Neural crest cell (in vitro differentiated cells): Measurements from ENCODE around the gene LARP4B. TPM values are rescaled to one million over a fixed set of nuclear protein-coding genes. Genes with fewer than 3 reads are reported as not detected.

Experiments
- DNase-seq: peaks from one replicate; pipeline ENCODE4 v3.0.0; 2021; ENCODE audit warnings: low read depth, mixed read lengths, low spot score
- H3K27ac Mint-ChIP-seq: one replicate; pipeline ENCODE4 v1.8.0; 2021; ENCODE audit warnings: mild to moderate bottlenecking, mixed read lengths; ENCODE audit not compliant: unreplicated experiment
- H3K27me3 Mint-ChIP-seq: 2 replicates; pipeline ENCODE4 v1.8.0; 2021; ENCODE audit warnings: low read depth, mild to moderate bottlenecking, mixed read lengths
- H3K36me3 Mint-ChIP-seq: 2 replicates; pipeline ENCODE4 v1.8.0; 2021; ENCODE audit warnings: low read depth, mild to moderate bottlenecking, mixed read lengths
- H3K4me1 Mint-ChIP-seq: 2 replicates; pipeline ENCODE4 v1.8.0; 2021; ENCODE audit warnings: mixed read lengths
- H3K4me3 Mint-ChIP-seq: one replicate; pipeline ENCODE4 v1.8.0; 2021; ENCODE audit warnings: mild to moderate bottlenecking, mixed read lengths
- H3K9me3 Mint-ChIP-seq: 2 replicates; pipeline ENCODE4 v1.8.0; 2021; ENCODE audit warnings: mixed read lengths
- total RNA-seq: library from RNA; stranded (reverse); gene quantifications from 2 replicates; pipeline ENCODE4 v1.2.1, GENCODE V29; 2021
- TF ChIP-seq, protein P1 (sequence below): fragments of 200-600 bp; sonication (generic); conservative IDR thresholded peaks from 2 replicates; pipeline ENCODE4 v1.5.0; 2021; ENCODE audit warnings: antibody characterized with exemption, mild to moderate bottlenecking

Gene LARP4B
- total RNA-seq, 1 donor from 2014 or later, result 75.4 TPM

- no peak for DNase-seq
- TF ChIP-seq, protein P1, sequence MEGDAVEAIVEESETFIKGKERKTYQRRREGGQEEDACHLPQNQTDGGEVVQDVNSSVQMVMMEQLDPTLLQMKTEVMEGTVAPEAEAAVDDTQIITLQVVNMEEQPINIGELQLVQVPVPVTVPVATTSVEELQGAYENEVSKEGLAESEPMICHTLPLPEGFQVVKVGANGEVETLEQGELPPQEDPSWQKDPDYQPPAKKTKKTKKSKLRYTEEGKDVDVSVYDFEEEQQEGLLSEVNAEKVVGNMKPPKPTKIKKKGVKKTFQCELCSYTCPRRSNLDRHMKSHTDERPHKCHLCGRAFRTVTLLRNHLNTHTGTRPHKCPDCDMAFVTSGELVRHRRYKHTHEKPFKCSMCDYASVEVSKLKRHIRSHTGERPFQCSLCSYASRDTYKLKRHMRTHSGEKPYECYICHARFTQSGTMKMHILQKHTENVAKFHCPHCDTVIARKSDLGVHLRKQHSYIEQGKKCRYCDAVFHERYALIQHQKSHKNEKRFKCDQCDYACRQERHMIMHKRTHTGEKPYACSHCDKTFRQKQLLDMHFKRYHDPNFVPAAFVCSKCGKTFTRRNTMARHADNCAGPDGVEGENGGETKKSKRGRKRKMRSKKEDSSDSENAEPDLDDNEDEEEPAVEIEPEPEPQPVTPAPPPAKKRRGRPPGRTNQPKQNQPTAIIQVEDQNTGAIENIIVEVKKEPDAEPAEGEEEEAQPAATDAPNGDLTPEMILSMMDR, result no peak
- peaks cover 23% of the 10 kb centered on the region for H3K27me3 Mint-ChIP-seq
- no peak overlapping the region for H3K4me3 Mint-ChIP-seq
- no peaks in the 10 kb centered on the region for H3K4me1 Mint-ChIP-seq
- no peak overlapping the region for H3K27ac Mint-ChIP-seq
- peaks cover 21% of the 10 kb centered on the region for H3K9me3 Mint-ChIP-seq
- peaks cover 9% of the 10 kb centered on the region for H3K36me3 Mint-ChIP-seq
Measured at GRCh38 chr10:760622-761021, 170.9 kb downstream of the LARP4B start.

DNA sequence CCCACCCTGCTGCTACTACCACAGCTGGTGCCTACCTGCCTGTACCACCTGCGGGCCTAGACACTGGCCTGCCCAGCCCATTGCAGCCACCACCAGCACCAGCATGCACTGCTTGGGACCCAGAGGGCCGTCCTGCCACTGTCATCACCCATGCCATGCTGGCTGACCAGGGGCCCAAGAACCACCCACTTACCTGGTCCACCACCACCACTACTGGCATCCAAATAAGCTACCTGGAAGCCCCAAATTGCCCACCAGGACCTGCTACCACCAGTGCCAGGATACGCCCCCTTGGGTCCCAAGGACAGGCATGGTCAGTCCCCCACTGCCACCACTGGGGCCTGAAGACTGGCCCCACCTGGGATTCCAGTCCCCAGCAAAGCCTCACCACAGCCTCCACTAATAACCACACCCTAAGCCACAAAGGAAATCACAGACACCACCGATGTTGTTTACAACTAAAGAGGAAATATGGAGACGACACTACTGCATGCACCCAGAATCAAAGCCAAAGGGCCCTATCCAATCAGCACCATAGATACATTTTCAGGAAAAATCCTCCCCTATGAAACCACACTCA lies 171.5 kb downstream of the LARP4B start:
- no peak overlapping the region for H3K27ac Mint-ChIP-seq
- H3K27me3 Mint-ChIP-seq, result peaks cover 26% of the 10 kb centered on the region
- TF ChIP-seq, protein P1, result no peak
- peaks cover 11% of the 10 kb centered on the region for H3K36me3 Mint-ChIP-seq
- H3K4me3 Mint-ChIP-seq, result no peak overlapping the region
- peaks cover 25% of the 10 kb centered on the region for H3K9me3 Mint-ChIP-seq
- no peaks in the 10 kb centered on the region for H3K4me1 Mint-ChIP-seq
- DNase-seq, result no peak

Other genes with a start within 250 kb of the LARP4B start
- 21.7 and 22.7 TPM in 2 replicates for gene DIP2C, start 242.0 kb downstream of the LARP4B start, total RNA-seq
- gene GTPBP4, start 56.7 kb upstream of the LARP4B start, total RNA-seq, result 69.6 and 79.8 TPM in 2 replicates
- not detected in 2 replicates for gene IDI2, start 94.2 kb upstream of the LARP4B start, total RNA-seq
- 110 and 114 TPM in 2 replicates for gene IDI1, start 117.4 kb upstream of the LARP4B start, total RNA-seq
- gene WDR37, start 124.7 kb upstream of the LARP4B start, total RNA-seq, result 19.3 and 19.5 TPM in 2 replicates